ENCODE measurements around the gene SLC16A10.

Gene SLC16A10

DNA sequence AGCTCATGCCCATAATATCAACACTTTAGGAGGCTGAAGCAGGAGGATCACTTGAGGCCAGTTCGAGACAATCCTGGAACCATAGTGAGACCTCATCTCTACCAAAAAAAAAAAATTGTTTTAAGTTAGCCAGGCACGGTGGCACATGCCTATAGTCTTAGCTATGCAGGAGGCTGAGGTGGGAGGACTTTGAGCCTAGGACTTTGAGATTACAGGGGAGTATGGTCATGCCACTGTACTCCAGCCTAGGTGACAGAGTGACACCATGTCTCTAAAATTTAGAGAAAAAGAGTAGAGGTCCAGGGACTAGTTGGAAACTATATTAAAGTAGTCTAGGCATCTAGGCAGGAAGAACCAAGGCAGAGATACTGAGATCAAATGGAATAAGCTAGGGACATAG is 121.6 kb downstream of the SLC16A10 start:
- no peak overlapping the region for H3K27ac ChIP-seq
- CTCF ChIA-PET = interaction anchor here (0.6 to 1.1 kb wide), 5 partner anchors 47 to 198 kb away, joined by 3 to 4 read pairs (median 3); no protein-coding TSS in a partner anchor
- no peak for DNase-seq (ENCODE audit: low spot score)
- POLR2A ChIA-PET (ENCODE audit: low non-redundant PET) = no interaction called here
- TF ChIP-seq CTCF (conservative IDR thresholded peaks at IDR 0.05; ENCODE audit: low read depth) = no peak

DNA sequence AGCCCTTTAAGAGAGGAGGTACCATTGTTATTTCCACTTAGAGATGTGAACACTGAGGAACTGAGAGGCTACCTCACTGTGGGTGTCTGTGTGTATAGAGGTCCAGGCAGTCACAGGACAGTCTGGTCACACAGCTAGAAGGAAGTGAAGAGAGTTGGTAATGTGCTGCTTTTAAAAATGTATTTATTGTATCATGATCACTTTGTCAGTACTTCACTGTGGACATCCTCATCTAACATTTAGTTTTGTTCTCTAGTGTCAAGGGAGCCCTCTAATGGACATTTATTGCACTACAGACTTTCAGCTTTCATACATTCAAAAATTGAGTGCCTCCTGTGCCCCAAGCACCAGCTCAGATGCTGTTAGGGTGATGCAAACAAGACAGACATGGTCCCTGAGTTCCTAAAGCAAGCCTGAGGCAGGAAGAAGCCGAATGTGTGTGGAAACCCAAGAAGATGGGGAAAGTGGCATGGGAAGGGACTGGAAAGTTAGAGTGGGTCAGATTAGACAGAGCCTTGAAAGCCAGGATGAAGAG is 123.0 kb downstream of the SLC16A10 start:
- POLR2A ChIA-PET (ENCODE audit: low non-redundant PET) = no interaction called here

GRCh38 chr6:111211411-111212030 is 124.2 kb downstream of the SLC16A10 start:
- no peak for TF ChIP-seq CTCF (conservative IDR thresholded peaks at IDR 0.05; ENCODE audit: low read depth)
- no peak overlapping the region for H3K27ac ChIP-seq
- DNase-seq (ENCODE audit: low spot score) = no peak
- ChIA-PET POLR2A (ENCODE audit: low non-redundant PET) (no interaction called here), CTCF (interaction anchor here (1.9 kb wide), 1 partner anchor 153 kb away, joined by 13 read pairs; no protein-coding TSS in a partner anchor)

More for the DNA sequence above, 123.0 kb downstream of the SLC16A10 start:
- DNase-seq (ENCODE audit: low spot score) = peak; percentile 64
- peak; percentile 77 for TF ChIP-seq CTCF (conservative IDR thresholded peaks at IDR 0.05; ENCODE audit: low read depth)
- H3K27ac ChIP-seq = no peak overlapping the region
- CTCF ChIA-PET = interaction anchor here (0.5 to 1.9 kb wide), 16 partner anchors 9 to 509 kb away, joined by 3 to 13 read pairs (median 4); a partner anchor contains a TSS

DNA sequence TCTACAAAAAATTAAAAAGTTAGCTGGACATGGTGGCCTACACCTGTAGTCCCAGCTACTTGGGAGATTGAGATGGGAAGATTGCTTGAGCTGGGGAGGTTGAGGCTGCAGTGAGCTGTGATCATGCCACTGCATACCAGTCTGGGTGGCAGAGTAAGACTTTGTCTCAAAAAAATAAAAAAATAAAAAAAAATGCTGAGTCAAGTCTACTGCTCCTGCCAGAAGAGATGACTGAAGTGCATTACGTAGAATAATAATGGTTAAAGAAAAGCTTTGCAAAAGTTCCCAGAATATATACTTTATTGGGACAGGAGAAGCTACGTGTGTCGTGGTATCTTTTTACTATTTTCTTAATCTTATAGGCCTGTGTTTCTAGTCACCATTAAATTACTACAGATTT is 125.3 kb downstream of the SLC16A10 start:
- POLR2A ChIA-PET (ENCODE audit: low non-redundant PET) = no interaction called here
- no peak for DNase-seq (ENCODE audit: low spot score)
- H3K27ac ChIP-seq = no peak overlapping the region
- TF ChIP-seq CTCF (conservative IDR thresholded peaks at IDR 0.05; ENCODE audit: low read depth) = no peak
- CTCF ChIA-PET = interaction anchor here (0.6 to 0.9 kb wide), 2 partner anchors 19 to 201 kb away, joined by 3 to 5 read pairs; no protein-coding TSS in a partner anchor

DNA sequence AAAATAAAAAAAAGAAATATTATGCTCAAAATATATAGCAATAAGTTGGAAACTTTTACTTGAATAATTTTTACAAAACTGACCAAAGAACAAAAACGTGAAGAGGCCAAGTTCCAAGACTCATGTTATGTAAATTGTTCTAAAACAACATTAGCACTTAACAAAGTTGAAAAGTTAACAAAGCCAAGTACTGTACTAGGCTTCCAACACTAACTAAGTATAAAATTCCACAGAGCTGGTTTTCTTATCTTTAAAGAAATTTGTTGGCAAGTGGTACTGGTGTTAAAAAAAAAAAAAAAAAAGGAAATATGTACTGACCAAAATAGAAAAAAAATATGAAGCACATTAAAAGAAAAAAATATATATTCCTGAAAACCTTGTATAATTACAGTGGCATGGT is 127.8 kb downstream of the SLC16A10 start:
- DNase-seq (ENCODE audit: low spot score) = no peak
- TF ChIP-seq CTCF (conservative IDR thresholded peaks at IDR 0.05; ENCODE audit: low read depth) = no peak
- no peak overlapping the region for H3K27ac ChIP-seq
- CTCF ChIA-PET = no interaction called here
- POLR2A ChIA-PET (ENCODE audit: low non-redundant PET) = no interaction called here

- no peak for DNase-seq (ENCODE audit: low spot score)
- no peak overlapping the region for H3K27ac ChIP-seq
- POLR2A ChIA-PET (ENCODE audit: low non-redundant PET) = interaction anchor here (0.7 kb wide), 1 partner anchor 18 kb away, joined by 4 read pairs; no protein-coding TSS in a partner anchor
- CTCF ChIA-PET = no interaction called here
- no peak for TF ChIP-seq CTCF (conservative IDR thresholded peaks at IDR 0.05; ENCODE audit: low read depth)
Observed at GRCh38 chr6:111219785-111220184, 132.5 kb downstream of the SLC16A10 start.

All from RWPE1 (cell line).